GM19351 (cell line): ENCODE data around the gene P4HA1.
"Not testable (repeated sequence)": the region's sequence is repeated elsewhere in the genome, so short reads cannot be mapped to it uniquely, and the experiment has no call there.

Experiments
- ATAC-seq: cut with Tn5 transposase; IDR thresholded peaks from one replicate; pipeline ENCODE4 v1.9.1; 2021; ENCODE audit warnings: mild to moderate bottlenecking, moderate library complexity; ENCODE audit not compliant: unreplicated experiment

P4HA1 gene

GRCh38 chr10:72984618-72985017 lies 112.0 kb downstream of the P4HA1 start:
- ATAC-seq: not testable (repeated sequence)

GRCh38 chr10:72981882-72982529 lies 114.7 kb downstream of the P4HA1 start:
- ATAC-seq: no peak

- ATAC-seq: no peak
Observed at GRCh38 chr10:72981028-72981881, 115.4 kb downstream of the P4HA1 start.

DNA sequence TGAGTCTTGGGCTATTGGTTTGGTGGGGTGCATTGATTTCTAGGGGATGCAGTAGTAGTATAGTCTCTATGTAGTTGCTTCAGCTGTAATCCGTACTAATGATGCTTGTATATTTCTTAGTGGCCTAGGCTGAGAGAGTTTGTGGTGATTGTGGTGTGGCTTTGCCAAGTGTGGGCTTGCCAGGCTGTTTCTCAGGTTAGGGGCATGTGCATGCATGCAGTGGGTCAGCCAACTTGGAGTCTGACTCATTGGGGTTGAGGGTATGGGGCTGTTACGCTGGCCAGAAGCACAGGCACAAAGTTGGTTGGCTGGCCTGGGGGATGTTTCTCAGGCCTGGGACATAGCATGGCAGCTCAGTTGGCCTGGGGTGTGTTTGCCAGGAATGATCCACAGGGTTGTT lies 116.3 kb downstream of the P4HA1 start:
- no peak for ATAC-seq

DNA sequence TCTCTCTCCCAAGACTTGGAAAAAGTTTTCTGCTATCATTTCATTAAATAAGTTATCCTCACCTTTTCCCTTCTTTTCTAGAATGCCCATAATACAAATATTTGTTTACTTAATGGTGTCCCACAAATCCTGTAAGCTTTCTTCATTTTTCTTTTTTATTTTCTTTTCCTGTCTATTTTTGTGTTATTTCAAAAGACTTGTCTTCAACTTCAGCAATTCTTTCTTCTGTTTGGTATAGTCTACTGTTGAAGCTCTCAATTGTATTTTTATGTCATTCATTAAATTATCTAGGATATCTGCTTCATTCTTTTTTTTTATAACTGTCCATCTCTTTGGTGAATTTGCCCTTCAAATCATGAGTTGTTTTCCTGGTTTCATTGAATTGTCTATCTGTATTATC lies 117.0 kb downstream of the P4HA1 start:
- ATAC-seq: no peak

- ATAC-seq: no peak
Observed at GRCh38 chr10:72976886-72977285, 119.8 kb downstream of the P4HA1 start.
